ENCODE measurements around the gene PAPOLG. TPM values are rescaled to one million over a fixed set of nuclear protein-coding genes. Genes with fewer than 3 reads are reported as not detected.

Gene PAPOLG
- total and polyA plus RNA-seq, 8 donors, result 2.9 to 18.2 (median 4.9) TPM

DNA sequence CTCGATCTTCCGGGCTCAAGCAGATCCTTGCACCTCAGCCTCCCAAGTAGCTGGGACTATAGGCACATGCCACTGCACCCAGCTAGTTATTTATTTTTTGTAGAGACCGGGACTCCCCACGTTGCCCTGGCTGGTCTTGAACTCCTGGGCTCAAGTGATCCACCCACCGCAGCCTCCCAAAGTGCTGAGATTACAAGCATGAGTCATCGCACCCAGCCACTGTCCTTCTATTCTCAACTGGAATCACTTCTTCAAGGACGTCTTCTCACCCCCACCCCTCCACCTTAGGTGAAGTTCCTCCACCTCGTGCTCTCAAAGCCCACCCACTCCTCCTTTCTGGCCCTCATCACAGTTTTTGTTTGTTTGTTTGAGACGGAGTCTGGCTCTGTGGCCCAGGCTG is 71.3 kb downstream of the PAPOLG start:
- 75 to 84% (median 80%) methylated on average over 9 of the region's 9 CpGs for WGBS, 5 donors
- Histone ChIP-seq H3K4me3 (no peak overlapping the region), H3K9me3 (no peaks in the 10 kb centered on the region), H3K4me1 (no peaks in the 10 kb centered on the region), H3K27ac (no peak overlapping the region), H3K36me3 (no peaks in the 10 kb centered on the region), H3K27me3 (no peaks in the 10 kb centered on the region)
- intact Hi-C loops (cut with DNase I; ENCODE audit: low total_unique reads), result no loop called here
- TF ChIP-seq EP300 (IDR thresholded peaks at IDR 0.05), result no peak
- no peak for TF ChIP-seq POLR2AphosphoS5 (IDR thresholded peaks at IDR 0.05)
- TF ChIP-seq POLR2A (IDR thresholded peaks at IDR 0.05), result no peak
- TF ChIP-seq, protein P1, sequence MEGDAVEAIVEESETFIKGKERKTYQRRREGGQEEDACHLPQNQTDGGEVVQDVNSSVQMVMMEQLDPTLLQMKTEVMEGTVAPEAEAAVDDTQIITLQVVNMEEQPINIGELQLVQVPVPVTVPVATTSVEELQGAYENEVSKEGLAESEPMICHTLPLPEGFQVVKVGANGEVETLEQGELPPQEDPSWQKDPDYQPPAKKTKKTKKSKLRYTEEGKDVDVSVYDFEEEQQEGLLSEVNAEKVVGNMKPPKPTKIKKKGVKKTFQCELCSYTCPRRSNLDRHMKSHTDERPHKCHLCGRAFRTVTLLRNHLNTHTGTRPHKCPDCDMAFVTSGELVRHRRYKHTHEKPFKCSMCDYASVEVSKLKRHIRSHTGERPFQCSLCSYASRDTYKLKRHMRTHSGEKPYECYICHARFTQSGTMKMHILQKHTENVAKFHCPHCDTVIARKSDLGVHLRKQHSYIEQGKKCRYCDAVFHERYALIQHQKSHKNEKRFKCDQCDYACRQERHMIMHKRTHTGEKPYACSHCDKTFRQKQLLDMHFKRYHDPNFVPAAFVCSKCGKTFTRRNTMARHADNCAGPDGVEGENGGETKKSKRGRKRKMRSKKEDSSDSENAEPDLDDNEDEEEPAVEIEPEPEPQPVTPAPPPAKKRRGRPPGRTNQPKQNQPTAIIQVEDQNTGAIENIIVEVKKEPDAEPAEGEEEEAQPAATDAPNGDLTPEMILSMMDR (IDR thresholded peaks at IDR 0.05), result no peak
- DNase-seq, result no peak

DNA sequence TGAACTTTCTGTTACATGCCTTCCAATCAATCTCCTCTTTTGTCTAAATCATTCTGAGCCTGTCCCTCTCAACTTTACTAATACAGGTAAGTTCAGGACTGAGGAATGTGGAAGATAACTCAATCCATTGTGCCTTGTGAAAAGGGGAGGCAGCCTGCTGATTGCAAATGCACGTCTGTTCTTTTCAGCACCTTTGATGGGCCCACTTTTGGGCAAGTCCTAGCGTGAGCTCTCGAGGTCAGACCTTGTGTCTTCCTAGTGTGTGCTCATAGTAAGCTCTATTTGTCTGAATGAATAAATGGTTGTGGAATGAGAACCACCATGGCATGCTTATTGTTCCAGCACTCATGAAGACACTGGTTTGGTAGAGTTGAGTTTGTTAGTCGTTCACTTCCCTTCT is 74.9 kb downstream of the PAPOLG start:
- no peak overlapping the region for H3K27ac ChIP-seq
- H3K27me3 ChIP-seq, result peaks cover 0 to 6% (median 0%) of the 10 kb centered on the region in 3 donors
- no peaks in the 10 kb centered on the region for H3K9me3 ChIP-seq
- no peaks in the 10 kb centered on the region for H3K4me1 ChIP-seq
- H3K4me3 ChIP-seq, result no peak overlapping the region
- WGBS, 5 donors, result 71 to 86% (median 77%) methylated on average over 4 of the region's 4 CpGs
- no peaks in the 10 kb centered on the region for H3K36me3 ChIP-seq
- no peak for TF ChIP-seq POLR2A (IDR thresholded peaks at IDR 0.05)
- TF ChIP-seq, protein P1 (IDR thresholded peaks at IDR 0.05), result no peak
- no peak for TF ChIP-seq POLR2AphosphoS5 (IDR thresholded peaks at IDR 0.05)
- TF ChIP-seq EP300 (IDR thresholded peaks at IDR 0.05), result no peak
- intact Hi-C loops (cut with DNase I; ENCODE audit: low total_unique reads), result no loop called here
- DNase-seq, result no peak

DNA sequence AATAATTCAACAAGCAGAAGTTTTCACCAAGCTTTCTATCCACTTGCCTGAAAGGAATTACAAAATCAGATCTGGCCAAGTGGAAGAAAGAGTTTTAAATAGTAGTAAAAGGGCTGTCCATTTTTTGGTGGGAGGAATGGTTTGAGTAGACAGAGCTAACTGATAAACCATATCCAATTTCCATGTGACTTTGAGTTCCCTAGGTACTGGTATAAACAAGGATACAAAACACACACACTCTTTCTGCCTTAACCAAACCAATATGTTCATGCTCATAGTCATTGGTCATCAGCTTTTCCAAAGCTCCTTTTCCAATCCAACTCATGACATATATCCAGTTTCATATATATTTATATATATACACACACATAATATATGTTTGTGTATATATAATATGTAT is 75.9 kb downstream of the PAPOLG start:
- no peak overlapping the region for H3K4me3 ChIP-seq
- H3K36me3 ChIP-seq, result no peaks in the 10 kb centered on the region
- H3K9me3 ChIP-seq, result no peaks in the 10 kb centered on the region
- intact Hi-C loops (cut with DNase I; ENCODE audit: low total_unique reads), result no loop called here
- H3K27ac ChIP-seq, result no peak overlapping the region
- peaks cover 0 to 6% (median 0%) of the 10 kb centered on the region in 3 donors for H3K27me3 ChIP-seq
- TF ChIP-seq, protein P1 (IDR thresholded peaks at IDR 0.05), result no peak
- TF ChIP-seq EP300 (IDR thresholded peaks at IDR 0.05), result no peak
- no peak for TF ChIP-seq POLR2AphosphoS5 (IDR thresholded peaks at IDR 0.05)
- TF ChIP-seq POLR2A (IDR thresholded peaks at IDR 0.05), result no peak
- no peak for DNase-seq
- no peaks in the 10 kb centered on the region for H3K4me1 ChIP-seq

DNA sequence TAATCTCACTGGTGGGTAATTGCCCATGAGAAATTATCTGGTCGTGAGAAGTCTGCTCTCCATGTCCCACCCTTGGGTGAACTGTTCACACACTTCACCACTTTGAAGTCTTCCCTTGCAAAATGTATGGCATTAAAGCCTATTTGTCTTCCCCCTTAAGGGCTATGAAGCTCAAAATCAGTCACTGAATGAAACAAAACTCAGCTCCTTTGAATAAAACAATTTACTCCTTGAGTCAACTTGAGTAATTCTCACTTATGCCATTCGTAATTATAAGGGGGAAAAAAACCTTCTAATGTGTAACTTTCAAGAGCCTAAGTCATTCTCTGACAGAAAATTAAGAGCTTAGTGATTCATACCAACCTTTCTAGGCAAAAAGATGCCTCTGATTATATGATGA is 76.6 kb downstream of the PAPOLG start:
- Histone ChIP-seq H3K27me3 (peaks cover 0 to 6% (median 0%) of the 10 kb centered on the region in 3 donors), H3K4me3 (no peak overlapping the region), H3K4me1 (no peaks in the 10 kb centered on the region), H3K36me3 (no peaks in the 10 kb centered on the region), H3K9me3 (no peaks in the 10 kb centered on the region), H3K27ac (no peak overlapping the region)
- no peak for DNase-seq
- TF ChIP-seq POLR2A (IDR thresholded peaks at IDR 0.05), result no peak
- TF ChIP-seq POLR2AphosphoS5 (IDR thresholded peaks at IDR 0.05), result no peak
- no peak for TF ChIP-seq EP300 (IDR thresholded peaks at IDR 0.05)
- TF ChIP-seq, protein P1 (IDR thresholded peaks at IDR 0.05), result no peak
- WGBS, 5 donors, result 34 to 59% (median 50%) methylated on average over 2 of the region's 2 CpGs
- intact Hi-C loops (cut with DNase I; ENCODE audit: low total_unique reads), result no loop called here

All from stomach (tissue), 9 donors.